Measurements from ENCODE around the gene ACAP3.

DNA sequence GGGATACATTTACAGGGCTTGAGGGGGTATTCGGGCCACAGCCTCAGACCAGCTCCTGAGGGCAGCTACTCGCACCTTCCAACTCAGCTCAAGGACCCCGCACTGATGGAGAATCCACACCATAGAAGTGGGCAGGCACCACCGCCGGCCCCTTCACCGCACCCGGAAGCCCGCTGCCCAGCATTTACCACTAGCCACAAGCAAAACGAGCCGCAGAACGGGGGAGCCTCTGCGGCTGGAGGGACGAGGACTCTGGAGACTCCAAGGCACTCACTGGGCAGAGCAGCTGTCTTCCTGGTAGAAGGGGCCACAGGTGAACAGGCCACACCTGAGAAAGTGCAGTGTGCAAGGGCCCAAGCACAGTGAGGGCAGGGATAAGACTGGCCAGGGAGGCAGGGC lies 39.4 kb downstream of the ACAP3 start:
- TF ChIP-seq, protein P1, sequence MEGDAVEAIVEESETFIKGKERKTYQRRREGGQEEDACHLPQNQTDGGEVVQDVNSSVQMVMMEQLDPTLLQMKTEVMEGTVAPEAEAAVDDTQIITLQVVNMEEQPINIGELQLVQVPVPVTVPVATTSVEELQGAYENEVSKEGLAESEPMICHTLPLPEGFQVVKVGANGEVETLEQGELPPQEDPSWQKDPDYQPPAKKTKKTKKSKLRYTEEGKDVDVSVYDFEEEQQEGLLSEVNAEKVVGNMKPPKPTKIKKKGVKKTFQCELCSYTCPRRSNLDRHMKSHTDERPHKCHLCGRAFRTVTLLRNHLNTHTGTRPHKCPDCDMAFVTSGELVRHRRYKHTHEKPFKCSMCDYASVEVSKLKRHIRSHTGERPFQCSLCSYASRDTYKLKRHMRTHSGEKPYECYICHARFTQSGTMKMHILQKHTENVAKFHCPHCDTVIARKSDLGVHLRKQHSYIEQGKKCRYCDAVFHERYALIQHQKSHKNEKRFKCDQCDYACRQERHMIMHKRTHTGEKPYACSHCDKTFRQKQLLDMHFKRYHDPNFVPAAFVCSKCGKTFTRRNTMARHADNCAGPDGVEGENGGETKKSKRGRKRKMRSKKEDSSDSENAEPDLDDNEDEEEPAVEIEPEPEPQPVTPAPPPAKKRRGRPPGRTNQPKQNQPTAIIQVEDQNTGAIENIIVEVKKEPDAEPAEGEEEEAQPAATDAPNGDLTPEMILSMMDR (IDR thresholded peaks at IDR 0.05; ENCODE audit: extremely low read depth in 1 of 2, insufficient read depth in 1 of 2, low read depth in 1 of 2, low read length in 2 of 2), result no peak
- TF ChIP-seq POLR2AphosphoS5 (IDR thresholded peaks at IDR 0.05; ENCODE audit: insufficient read depth, low read depth, low read length) (no peak), EZH2 (IDR thresholded peaks at IDR 0.05; ENCODE audit: borderline replicate concordance, low read depth, low read length, severe bottlenecking) (no peak), POLR2A (IDR thresholded peaks at IDR 0.05; ENCODE audit: low read depth, low read length) (no peak)

All from endothelial cell of umbilical vein (primary cell).